Esophagus squamous epithelium (tissue), 4 donors: ENCODE data around the gene IL18R1.

Source experiments
- CTCF ChIP-seq, 6 experiments: fragments of 450-650 bp in 4 of 6; fragments of 200-600 bp in 2 of 6; sonication (generic) in 2 of 6; IDR thresholded peaks; one replicate each; pipeline ENCODE4 v1.5.1; 2016 to 2019; ENCODE audit warnings: antibody characterized with exemption in 6 of 6, mild to moderate bottlenecking in 4 of 6, moderate library complexity in 4 of 6
- POLR2A ChIP-seq, 4 donors: fragments of 450-650 bp; IDR thresholded peaks; one replicate each; pipeline ENCODE4 v1.6.1; 2017; ENCODE audit warnings: antibody characterized with exemption in 4 of 4, mild to moderate bottlenecking in 4 of 4, moderate library complexity in 3 of 4

- no peak for TF ChIP-seq CTCF (IDR thresholded peaks at IDR 0.05)
- no peak for TF ChIP-seq POLR2A (IDR thresholded peaks at IDR 0.05)
Measured at GRCh38 chr2:102365763-102366162, 10.2 kb downstream of the IL18R1 start.
